Measurements from ENCODE around the gene CACNA2D3. TPM values are rescaled to one million over a fixed set of nuclear protein-coding genes. Genes with fewer than 3 reads are reported as not detected.
"Not testable (repeated sequence)": the region's sequence is repeated elsewhere in the genome, so short reads cannot be mapped to it uniquely, and the experiment has no call there.

Gene CACNA2D3
- total and polyA plus RNA-seq, 9 donors: 1.4 to 3.1 (median 2.3) TPM

GRCh38 chr3:54464554-54464953, 342.2 kb downstream of the CACNA2D3 start:
- not testable (repeated sequence) for H3K36me3 ChIP-seq (ENCODE audit: control insufficient read depth, insufficient read depth, low read length); H3K4me1 ChIP-seq (ENCODE audit: control insufficient read depth, insufficient read depth, low read length); DNase-seq; H3K9me3 ChIP-seq (replicated peaks; ENCODE audit: control insufficient read depth, low read depth, low read length); H3K27me3 ChIP-seq (ENCODE audit: control insufficient read depth, insufficient read depth, low read length); H3K27ac ChIP-seq (ENCODE audit: low read length); H3K4me3 ChIP-seq (ENCODE audit: low read length)
- 95% methylated on average over 22 of the region's 23 CpGs for WGBS (ENCODE audit: insufficient coverage)

GRCh38 chr3:54476891-54477290, 354.5 kb downstream of the CACNA2D3 start:
- Histone ChIP-seq H3K9me3 (replicated peaks; ENCODE audit: control insufficient read depth, low read depth, low read length) (no peaks in the 10 kb centered on the region), H3K27ac (ENCODE audit: low read length) (no peak overlapping the region), H3K36me3 (ENCODE audit: control insufficient read depth, insufficient read depth, low read length) (no peaks in the 10 kb centered on the region), H3K27me3 (ENCODE audit: control insufficient read depth, insufficient read depth, low read length) (no peaks in the 10 kb centered on the region), H3K4me3 (ENCODE audit: low read length) (no peak overlapping the region), H3K4me1 (ENCODE audit: control insufficient read depth, insufficient read depth, low read length) (no peaks in the 10 kb centered on the region)
- DNase-seq: no peak

- H3K27me3 ChIP-seq (ENCODE audit: control insufficient read depth, insufficient read depth, low read length): no peaks in the 10 kb centered on the region
- no peak overlapping the region for H3K4me3 ChIP-seq (ENCODE audit: low read length)
- no peaks in the 10 kb centered on the region for H3K9me3 ChIP-seq (replicated peaks; ENCODE audit: control insufficient read depth, low read depth, low read length)
- H3K36me3 ChIP-seq (ENCODE audit: control insufficient read depth, insufficient read depth, low read length): no peaks in the 10 kb centered on the region
- no peak overlapping the region for H3K27ac ChIP-seq (ENCODE audit: low read length)
- 39% methylated on average over 2 of the region's 8 CpGs for WGBS (ENCODE audit: insufficient coverage)
- no peaks in the 10 kb centered on the region for H3K4me1 ChIP-seq (ENCODE audit: control insufficient read depth, insufficient read depth, low read length)
- peak; percentile 20 for DNase-seq
These were observed 359.4 kb downstream of the CACNA2D3 start for GRCh38 chr3:54481606-54482365.

- Histone ChIP-seq H3K27ac (ENCODE audit: low read length) (no peak overlapping the region), H3K27me3 (ENCODE audit: control insufficient read depth, insufficient read depth, low read length) (no peaks in the 10 kb centered on the region), H3K4me1 (ENCODE audit: control insufficient read depth, insufficient read depth, low read length) (no peaks in the 10 kb centered on the region), H3K9me3 (replicated peaks; ENCODE audit: control insufficient read depth, low read depth, low read length) (no peaks in the 10 kb centered on the region), H3K36me3 (ENCODE audit: control insufficient read depth, insufficient read depth, low read length) (no peaks in the 10 kb centered on the region), H3K4me3 (ENCODE audit: low read length) (no peak overlapping the region)
- whole genome bisulfite sequencing (ENCODE audit: insufficient coverage): no CpG with 5 or more reads among the region's 6 CpGs
- no peak for DNase-seq
These were observed 362.0 kb downstream of the CACNA2D3 start for GRCh38 chr3:54484334-54484733.

- no peak for DNase-seq
- H3K36me3 ChIP-seq (ENCODE audit: control insufficient read depth, insufficient read depth, low read length): no peaks in the 10 kb centered on the region
- no peak overlapping the region for H3K27ac ChIP-seq (ENCODE audit: low read length)
- no peak overlapping the region for H3K4me3 ChIP-seq (ENCODE audit: low read length)
- no peaks in the 10 kb centered on the region for H3K27me3 ChIP-seq (ENCODE audit: control insufficient read depth, insufficient read depth, low read length)
- H3K4me1 ChIP-seq (ENCODE audit: control insufficient read depth, insufficient read depth, low read length): no peaks in the 10 kb centered on the region
- WGBS (ENCODE audit: insufficient coverage): no CpG with 5 or more reads among the region's 1 CpG
- no peaks in the 10 kb centered on the region for H3K9me3 ChIP-seq (replicated peaks; ENCODE audit: control insufficient read depth, low read depth, low read length)
These were observed 364.0 kb downstream of the CACNA2D3 start for GRCh38 chr3:54486317-54486716.

GRCh38 chr3:54488297-54488696, 365.9 kb downstream of the CACNA2D3 start:
- Histone ChIP-seq H3K9me3 (replicated peaks; ENCODE audit: control insufficient read depth, low read depth, low read length) (no peaks in the 10 kb centered on the region), H3K27ac (ENCODE audit: low read length) (no peak overlapping the region), H3K27me3 (ENCODE audit: control insufficient read depth, insufficient read depth, low read length) (no peaks in the 10 kb centered on the region), H3K36me3 (ENCODE audit: control insufficient read depth, insufficient read depth, low read length) (no peaks in the 10 kb centered on the region), H3K4me3 (ENCODE audit: low read length) (no peak overlapping the region), H3K4me1 (ENCODE audit: control insufficient read depth, insufficient read depth, low read length) (no peaks in the 10 kb centered on the region)
- WGBS (ENCODE audit: insufficient coverage): 84% methylated on average over 3 of the region's 5 CpGs
- no peak for DNase-seq

GRCh38 chr3:54494209-54494608, 371.9 kb downstream of the CACNA2D3 start:
- Histone ChIP-seq H3K27me3 (ENCODE audit: control insufficient read depth, insufficient read depth, low read length) (no peaks in the 10 kb centered on the region), H3K36me3 (ENCODE audit: control insufficient read depth, insufficient read depth, low read length) (no peaks in the 10 kb centered on the region), H3K4me1 (ENCODE audit: control insufficient read depth, insufficient read depth, low read length) (no peaks in the 10 kb centered on the region), H3K27ac (ENCODE audit: low read length) (no peak overlapping the region), H3K4me3 (ENCODE audit: low read length) (no peak overlapping the region), H3K9me3 (replicated peaks; ENCODE audit: control insufficient read depth, low read depth, low read length) (no peaks in the 10 kb centered on the region)
- WGBS (ENCODE audit: insufficient coverage): 91% methylated on average over 3 of the region's 4 CpGs
- DNase-seq: no peak

- H3K9me3 ChIP-seq (replicated peaks; ENCODE audit: control insufficient read depth, low read depth, low read length): no peaks in the 10 kb centered on the region
- WGBS (ENCODE audit: insufficient coverage): no CpG with 5 or more reads among the region's 3 CpGs
- no peaks in the 10 kb centered on the region for H3K27me3 ChIP-seq (ENCODE audit: control insufficient read depth, insufficient read depth, low read length)
- no peaks in the 10 kb centered on the region for H3K36me3 ChIP-seq (ENCODE audit: control insufficient read depth, insufficient read depth, low read length)
- H3K4me3 ChIP-seq (ENCODE audit: low read length): no peak overlapping the region
- no peak for DNase-seq
- no peak overlapping the region for H3K27ac ChIP-seq (ENCODE audit: low read length)
- H3K4me1 ChIP-seq (ENCODE audit: control insufficient read depth, insufficient read depth, low read length): no peaks in the 10 kb centered on the region
These were observed 384.3 kb downstream of the CACNA2D3 start for GRCh38 chr3:54506603-54507002.

GRCh38 chr3:54507876-54508460, 385.6 kb downstream of the CACNA2D3 start:
- WGBS (ENCODE audit: insufficient coverage): 83% methylated on average over 1 of the region's 1 CpG
- Histone ChIP-seq H3K27me3 (ENCODE audit: control insufficient read depth, insufficient read depth, low read length) (no peaks in the 10 kb centered on the region), H3K4me3 (ENCODE audit: low read length) (no peak overlapping the region), H3K9me3 (replicated peaks; ENCODE audit: control insufficient read depth, low read depth, low read length) (no peaks in the 10 kb centered on the region), H3K36me3 (ENCODE audit: control insufficient read depth, insufficient read depth, low read length) (no peaks in the 10 kb centered on the region), H3K27ac (ENCODE audit: low read length) (no peak overlapping the region), H3K4me1 (ENCODE audit: control insufficient read depth, insufficient read depth, low read length) (peaks cover 3% of the 10 kb centered on the region)
- DNase-seq: no peak

GRCh38 chr3:54510506-54510905, 388.2 kb downstream of the CACNA2D3 start:
- H3K4me1 ChIP-seq (ENCODE audit: control insufficient read depth, insufficient read depth, low read length): peaks cover 3% of the 10 kb centered on the region
- 67% methylated on average over 2 of the region's 2 CpGs for WGBS (ENCODE audit: insufficient coverage)
- H3K27me3 ChIP-seq (ENCODE audit: control insufficient read depth, insufficient read depth, low read length): no peaks in the 10 kb centered on the region
- no peaks in the 10 kb centered on the region for H3K9me3 ChIP-seq (replicated peaks; ENCODE audit: control insufficient read depth, low read depth, low read length)
- DNase-seq: no peak
- H3K27ac ChIP-seq (ENCODE audit: low read length): no peak overlapping the region
- H3K36me3 ChIP-seq (ENCODE audit: control insufficient read depth, insufficient read depth, low read length): no peaks in the 10 kb centered on the region
- H3K4me3 ChIP-seq (ENCODE audit: low read length): no peak overlapping the region

Data from muscle of leg (tissue), 11 donors.